Activated CD4-positive, alpha-beta memory T cell treated with anti-CD3 and anti-CD28 coated beads for 36 hours (primary cell): Measurements from ENCODE around the gene DAGLA. TPM values are rescaled to one million over a fixed set of nuclear protein-coding genes. Genes with fewer than 3 reads are reported as not detected.

Experiments
- CTCF ChIA-PET: fragments of 350-600 bp; sonication (Branson Sonifier 250); formaldehyde crosslinking; loops from one replicate; lab custom pipeline; 2021; ENCODE audit warnings: antibody characterized with exemption, inconsistent platforms; lab: Charles Lee
- POLR2A ChIA-PET: fragments of 350-600 bp; sonication (Branson Sonifier 250); formaldehyde crosslinking; loops from one replicate; lab custom pipeline; 2021; ENCODE audit warnings: antibody characterized with exemption; lab: Charles Lee
- DNase-seq: peaks from one replicate; pipeline ENCODE4 v3.0.0-alpha.2; 2020
- H3K27ac Mint-ChIP-seq: one replicate; pipeline ENCODE4 v1.8.0; 2021; ENCODE audit warnings: mixed read lengths
- H3K27me3 Mint-ChIP-seq: one replicate; pipeline ENCODE4 v1.8.0; 2021; ENCODE audit warnings: mixed read lengths
- H3K36me3 Mint-ChIP-seq: one replicate; pipeline ENCODE4 v1.8.0; 2021; ENCODE audit warnings: mixed read lengths
- H3K4me1 Mint-ChIP-seq: one replicate; pipeline ENCODE4 v1.8.0; 2021; ENCODE audit warnings: low read depth, mixed read lengths
- H3K4me3 Mint-ChIP-seq: one replicate; pipeline ENCODE4 v1.8.0; 2021; ENCODE audit warnings: mild to moderate bottlenecking, mixed read lengths
- H3K9me3 Mint-ChIP-seq: one replicate; pipeline ENCODE4 v1.8.0; 2021; ENCODE audit warnings: mixed read lengths
- intact Hi-C: fragments of 100-400 bp; cut with micrococcal nuclease; formaldehyde crosslinking; loops from one replicate; pipeline ENCODE4 v1.15.1; 2023
- total RNA-seq, 2 experiments: library from RNA; stranded (reverse); gene quantifications; one replicate each; pipeline ENCODE4 v1.2.3, GENCODE V29; 2021

The DAGLA gene
- total RNA-seq, 2 experiments from 2014 or later: 0.12 to 0.15 TPM

DNA sequence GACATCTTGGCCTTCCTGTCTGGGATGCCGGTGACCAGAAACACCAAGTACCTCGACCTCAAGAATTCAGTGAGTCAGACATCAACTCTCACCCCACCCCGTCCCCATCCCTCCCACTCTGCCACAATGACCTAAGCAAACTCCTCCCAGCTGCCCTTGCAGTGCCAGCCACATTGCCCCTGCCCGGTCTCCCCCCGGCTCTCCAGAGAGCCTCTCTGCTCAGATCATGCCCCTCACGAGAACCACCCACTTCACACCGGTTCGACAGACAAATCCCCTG lies 48.7 kb downstream of the DAGLA start:
- no peak overlapping the region for H3K4me3 Mint-ChIP-seq
- H3K27me3 Mint-ChIP-seq: no peaks in the 10 kb centered on the region
- no peaks in the 10 kb centered on the region for H3K9me3 Mint-ChIP-seq
- no peaks in the 10 kb centered on the region for H3K36me3 Mint-ChIP-seq
- peaks cover 2% of the 10 kb centered on the region for H3K4me1 Mint-ChIP-seq
- peak; percentile 17 for DNase-seq
- no peak overlapping the region for H3K27ac Mint-ChIP-seq
- ChIA-PET CTCF (no interaction called here), POLR2A (no interaction called here)
- intact Hi-C loops: no loop called here

DNA sequence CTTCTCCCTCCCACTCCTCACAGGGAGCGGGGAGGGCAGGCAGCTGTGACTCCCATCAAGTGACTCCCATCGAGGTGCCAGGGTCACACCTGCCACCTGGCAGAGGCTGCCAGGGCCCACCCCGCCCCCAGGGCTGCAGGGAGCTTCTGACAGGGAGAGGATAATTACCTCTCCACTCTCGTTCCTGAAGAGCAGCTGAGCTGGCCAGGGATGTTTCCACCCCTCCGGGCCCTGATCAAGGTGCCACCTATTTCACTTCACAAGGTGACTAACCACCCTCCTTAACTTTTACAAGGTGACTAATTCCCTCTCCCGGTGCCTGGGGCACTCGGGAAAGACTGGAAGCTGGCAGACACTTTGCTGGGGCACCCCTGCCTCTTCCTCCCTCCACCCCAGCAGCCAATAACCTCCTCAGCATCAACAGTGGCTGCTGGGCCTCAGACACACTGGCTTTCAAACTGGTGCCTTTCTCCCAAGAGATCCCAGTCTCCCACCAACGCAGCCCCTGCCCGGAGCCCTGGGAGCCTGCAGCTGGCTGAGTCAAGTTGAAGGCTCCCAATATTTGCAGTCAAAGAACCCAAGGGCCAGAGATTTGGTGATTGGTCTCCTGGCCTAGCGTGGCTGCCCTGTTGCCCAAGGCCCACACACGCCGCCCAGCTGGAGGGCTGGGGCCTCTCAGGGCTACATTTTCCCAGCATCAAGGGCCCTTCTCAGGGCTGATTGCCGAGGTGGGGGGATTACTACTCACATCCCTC lies 50.2 kb downstream of the DAGLA start:
- Mint-ChIP-seq H3K27me3 (no peaks in the 10 kb centered on the region), H3K4me1 (peaks cover 2% of the 10 kb centered on the region), H3K27ac (no peak overlapping the region), H3K9me3 (no peaks in the 10 kb centered on the region), H3K36me3 (no peaks in the 10 kb centered on the region), H3K4me3 (no peak overlapping the region)
- ChIA-PET CTCF (no interaction called here), POLR2A (no interaction called here)
- DNase-seq: no peak
- intact Hi-C loops: no loop called here

DNA sequence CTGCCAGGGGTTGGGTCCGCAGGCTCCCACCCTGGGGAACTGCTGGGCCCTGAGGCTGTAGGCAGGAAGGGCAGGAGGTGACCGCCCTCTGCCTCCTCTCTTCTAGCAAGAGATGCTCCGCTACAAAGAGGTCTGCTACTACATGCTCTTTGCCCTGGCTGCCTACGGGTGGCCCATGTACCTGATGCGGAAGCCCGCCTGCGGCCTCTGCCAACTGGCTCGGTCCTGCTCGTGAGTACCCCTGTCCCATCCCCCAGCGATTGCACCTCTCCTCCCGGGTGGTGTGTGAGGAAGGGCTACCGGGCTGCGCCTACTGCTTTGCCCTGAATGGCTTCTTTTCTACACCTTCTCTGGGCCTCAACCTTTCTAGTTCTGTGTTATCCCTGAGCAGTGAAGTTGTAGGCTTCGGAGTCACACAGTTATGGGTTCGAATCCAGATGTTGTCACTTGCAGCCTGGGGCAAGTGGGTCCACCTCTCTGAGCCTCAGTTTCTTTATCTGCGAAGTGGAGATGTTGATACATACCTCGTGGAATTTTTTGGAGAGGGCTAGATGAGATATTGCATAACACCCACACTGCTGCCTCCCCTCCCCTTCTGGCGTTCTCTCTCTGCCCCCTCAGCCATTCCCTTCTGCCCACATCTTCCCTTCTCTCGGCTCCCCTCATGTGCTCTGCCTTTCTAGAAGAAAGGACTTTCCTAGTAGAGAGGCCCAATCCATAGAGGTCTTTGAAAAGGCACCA lies 51.2 kb downstream of the DAGLA start:
- H3K27me3 Mint-ChIP-seq: no peaks in the 10 kb centered on the region
- H3K4me1 Mint-ChIP-seq: peaks cover 2% of the 10 kb centered on the region
- ChIA-PET POLR2A (no interaction called here), CTCF (interaction anchor here (4.0 kb wide), 1 partner anchor 49 kb away, joined by 59 read pairs; the partner anchor contains the start of gene DAGLA)
- DNase-seq: no peak
- H3K27ac Mint-ChIP-seq: no peak overlapping the region
- intact Hi-C loops: no loop called here
- no peak overlapping the region for H3K4me3 Mint-ChIP-seq
- no peaks in the 10 kb centered on the region for H3K9me3 Mint-ChIP-seq
- H3K36me3 Mint-ChIP-seq: no peaks in the 10 kb centered on the region

DNA sequence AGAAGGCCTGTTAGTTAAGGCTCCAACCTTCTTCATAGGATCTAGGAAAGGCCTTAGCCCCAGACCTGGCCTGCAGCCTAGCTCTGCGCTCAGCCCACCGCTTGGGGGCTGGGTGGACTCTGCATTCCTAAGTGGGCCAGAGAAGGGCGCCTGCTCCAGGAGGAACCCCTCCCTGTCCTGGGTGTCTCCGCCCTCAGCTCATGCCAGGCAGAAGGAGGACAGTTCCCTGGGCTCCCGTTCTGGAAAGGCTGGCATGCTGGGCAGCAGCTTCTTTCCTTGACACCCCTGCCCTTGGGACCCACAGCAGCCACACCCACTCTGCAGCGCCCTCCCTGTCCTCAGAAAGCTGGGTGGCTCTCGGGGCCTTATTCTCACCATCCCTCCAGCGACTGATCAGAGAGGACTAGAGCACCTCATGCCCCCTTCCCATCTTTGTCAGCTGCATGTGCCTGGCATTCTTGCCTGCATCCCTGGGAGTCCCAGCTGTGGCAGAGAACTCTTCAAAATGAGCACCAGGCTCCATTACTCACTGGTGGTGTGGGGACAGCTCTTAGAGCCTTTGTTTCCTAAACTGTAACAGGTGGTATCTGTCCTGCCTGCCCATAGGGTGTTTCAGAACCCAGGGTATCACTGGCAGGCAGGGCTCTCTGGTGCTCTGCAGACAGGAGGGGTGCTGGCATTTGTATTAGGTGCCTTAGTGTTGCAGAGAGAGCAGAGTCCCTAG lies 51.9 kb downstream of the DAGLA start:
- Mint-ChIP-seq H3K36me3 (no peaks in the 10 kb centered on the region), H3K9me3 (no peaks in the 10 kb centered on the region), H3K4me1 (peaks cover 2% of the 10 kb centered on the region), H3K4me3 (no peak overlapping the region), H3K27ac (no peak overlapping the region), H3K27me3 (no peaks in the 10 kb centered on the region)
- POLR2A ChIA-PET: no interaction called here
- CTCF ChIA-PET: interaction anchor here (1.2 to 4.0 kb wide), 3 partner anchors 15 to 215 kb away, joined by 4 to 59 read pairs (median 8); partner anchors contain the start of gene DAGLA
- intact Hi-C loops: no loop called here
- no peak for DNase-seq

DNA sequence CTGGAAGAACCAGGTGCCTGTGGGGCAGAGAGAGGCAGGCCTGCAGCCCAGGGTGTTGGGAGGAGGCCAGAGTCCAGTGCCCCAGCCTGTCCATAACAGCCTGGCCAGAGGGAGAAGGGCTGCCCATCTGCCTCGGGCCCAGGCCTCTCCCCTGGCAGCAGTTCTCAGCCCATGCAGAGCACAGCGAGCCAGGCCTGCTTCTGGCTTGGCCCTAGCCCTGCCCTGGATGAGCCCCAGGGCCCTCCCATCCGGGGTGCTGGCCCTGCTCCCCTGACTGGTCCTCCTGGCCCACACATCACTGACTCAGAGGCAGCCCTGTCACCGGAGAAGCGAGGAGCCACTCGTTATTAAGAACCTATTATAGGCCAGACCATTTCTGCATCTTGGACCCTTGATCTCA lies 52.5 kb downstream of the DAGLA start:
- Mint-ChIP-seq H3K4me3 (no peak overlapping the region), H3K9me3 (no peaks in the 10 kb centered on the region), H3K27ac (no peak overlapping the region), H3K36me3 (no peaks in the 10 kb centered on the region), H3K27me3 (no peaks in the 10 kb centered on the region), H3K4me1 (peaks cover 2% of the 10 kb centered on the region)
- CTCF ChIA-PET: interaction anchor here (0.5 to 4.0 kb wide), 37 partner anchors 9 to 215 kb away, joined by 3 to 59 read pairs (median 6); partner anchors contain the start of gene DAGLA
- POLR2A ChIA-PET: interaction anchor here (1.3 kb wide), 1 partner anchor 34 kb away, joined by 3 read pairs; no protein-coding TSS in a partner anchor
- no peak for DNase-seq
- intact Hi-C loops: loop anchor here (1.0 kb wide), 2 partner anchors 36 to 52 kb away; partner anchors contain the start of gene DAGLA

DNA sequence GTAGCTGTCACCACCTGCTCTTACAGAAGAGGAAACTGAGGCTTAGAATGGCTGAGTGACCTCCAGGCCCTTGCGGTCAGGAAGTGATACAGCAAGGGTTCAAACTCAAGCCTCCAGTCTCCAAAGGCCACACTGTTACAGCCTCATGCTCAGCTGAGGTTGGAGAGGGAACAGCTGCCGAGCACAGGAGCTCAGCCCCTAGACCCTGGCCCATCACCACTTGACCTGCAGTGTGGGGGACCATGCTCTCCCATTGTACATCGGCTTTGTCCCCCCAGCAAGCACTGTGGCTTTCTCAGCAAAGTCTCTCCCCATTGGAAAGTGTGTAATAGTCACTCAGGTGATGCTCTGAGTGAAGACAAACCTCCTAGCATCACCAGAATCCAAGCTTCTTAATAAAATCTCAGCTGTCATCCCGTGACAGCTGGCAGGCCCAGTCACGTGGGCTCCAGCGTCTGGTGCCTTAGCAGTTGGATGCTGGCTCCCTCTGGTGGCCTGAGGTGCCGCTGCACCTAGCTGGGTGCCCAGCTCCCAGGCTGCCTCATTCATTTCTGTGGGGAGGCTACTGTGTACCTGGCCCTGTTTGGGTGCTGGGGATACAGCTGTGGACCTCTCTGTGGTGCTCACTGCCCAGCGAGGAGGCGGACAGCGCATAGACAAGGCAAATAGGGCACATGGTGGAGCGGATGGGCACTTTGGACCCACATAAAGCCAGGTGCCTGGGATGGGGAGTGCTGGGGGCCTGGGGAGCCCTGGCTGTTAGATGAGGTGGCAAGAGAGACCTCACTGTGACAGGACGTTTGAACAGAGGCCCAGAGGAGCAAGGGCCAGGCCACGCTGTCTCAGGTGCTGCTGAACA lies 53.2 kb downstream of the DAGLA start:
- Mint-ChIP-seq H3K9me3 (no peaks in the 10 kb centered on the region), H3K27ac (no peak overlapping the region), H3K36me3 (no peaks in the 10 kb centered on the region), H3K4me3 (no peak overlapping the region), H3K4me1 (peaks cover 2% of the 10 kb centered on the region), H3K27me3 (no peaks in the 10 kb centered on the region)
- DNase-seq: peak; percentile 90
- POLR2A ChIA-PET: interaction anchor here (1.3 kb wide), 1 partner anchor 35 kb away, joined by 3 read pairs; no protein-coding TSS in a partner anchor
- intact Hi-C loops: loop anchor here (1.0 kb wide), 2 partner anchors 37 to 53 kb away; partner anchors contain the start of gene DAGLA
- CTCF ChIA-PET: interaction anchor here (0.5 to 4.0 kb wide), 43 partner anchors 9 to 1844 kb away, joined by 3 to 59 read pairs (median 5); partner anchors contain the start of gene DAGLA

DNA sequence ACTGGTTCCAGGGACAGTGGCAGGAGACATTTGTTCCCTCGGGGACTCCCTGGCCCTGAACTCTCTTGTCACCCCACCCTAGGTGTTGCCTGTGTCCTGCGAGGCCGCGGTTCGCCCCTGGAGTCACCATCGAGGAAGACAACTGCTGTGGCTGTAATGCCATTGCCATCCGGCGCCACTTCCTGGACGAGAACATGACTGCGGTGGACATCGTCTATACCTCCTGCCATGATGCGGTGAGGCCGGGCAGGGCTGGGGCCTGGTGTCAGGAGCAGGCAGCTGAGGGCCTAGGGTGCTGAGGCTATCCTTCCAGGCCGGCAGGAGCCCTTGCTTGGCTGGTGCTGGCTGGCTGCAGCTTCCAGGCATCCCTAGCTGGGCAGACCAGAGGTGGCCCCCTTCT lies 54.6 kb downstream of the DAGLA start:
- intact Hi-C loops: no loop called here
- Mint-ChIP-seq H3K4me1 (peaks cover 2% of the 10 kb centered on the region), H3K9me3 (no peaks in the 10 kb centered on the region), H3K4me3 (no peak overlapping the region), H3K36me3 (no peaks in the 10 kb centered on the region), H3K27ac (no peak overlapping the region), H3K27me3 (no peaks in the 10 kb centered on the region)
- ChIA-PET POLR2A (no interaction called here), CTCF (interaction anchor here (1.9 to 4.0 kb wide), 5 partner anchors 9 to 96 kb away, joined by 11 to 59 read pairs (median 15); partner anchors contain the start of gene DAGLA)
- no peak for DNase-seq

DNA sequence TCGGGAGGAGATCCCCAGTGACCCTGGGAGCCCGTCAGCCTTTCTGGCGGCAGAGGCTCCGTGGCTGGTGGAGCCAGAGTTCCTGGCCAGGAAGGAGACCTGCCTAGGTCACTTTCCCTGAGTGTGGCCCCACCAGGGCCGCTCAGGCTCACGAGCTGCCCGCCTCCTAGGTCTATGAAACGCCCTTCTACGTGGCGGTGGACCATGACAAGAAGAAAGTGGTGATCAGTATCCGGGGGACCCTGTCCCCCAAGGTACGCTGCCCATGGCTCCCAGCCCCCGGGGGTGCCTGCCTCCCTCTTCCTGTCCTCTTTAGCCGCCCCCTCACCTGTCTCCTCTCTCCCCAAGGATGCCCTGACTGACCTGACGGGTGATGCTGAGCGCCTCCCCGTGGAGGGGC lies 55.2 kb downstream of the DAGLA start:
- Mint-ChIP-seq H3K27ac (no peak overlapping the region), H3K4me3 (no peak overlapping the region), H3K36me3 (no peaks in the 10 kb centered on the region), H3K4me1 (peaks cover 2% of the 10 kb centered on the region), H3K27me3 (no peaks in the 10 kb centered on the region), H3K9me3 (no peaks in the 10 kb centered on the region)
- intact Hi-C loops: no loop called here
- CTCF ChIA-PET: interaction anchor here (3.3 to 4.0 kb wide), 2 partner anchors 8 to 53 kb away, joined by 15 to 59 read pairs; partner anchors contain the start of gene DAGLA
- POLR2A ChIA-PET: no interaction called here
- DNase-seq: no peak

DNA sequence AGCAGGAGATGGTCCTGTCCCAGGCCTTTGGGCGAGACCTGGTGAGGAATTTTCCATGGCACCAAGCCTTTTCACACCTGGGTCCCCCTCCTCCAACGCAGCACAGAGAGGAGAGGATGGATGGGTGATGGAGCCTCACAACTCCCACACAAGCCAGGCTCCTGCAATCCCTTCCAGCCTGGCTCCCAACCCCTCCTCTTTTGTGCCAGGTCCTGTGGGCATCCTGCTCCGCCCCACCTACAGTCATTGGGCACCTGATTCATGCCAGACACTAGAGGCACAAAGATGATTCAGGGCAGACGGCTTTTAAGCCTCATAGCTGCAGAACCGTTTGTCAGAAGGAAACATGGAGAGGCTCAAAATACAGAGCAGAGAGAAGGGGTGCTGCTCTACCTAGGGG lies 56.1 kb downstream of the DAGLA start:
- no peak for DNase-seq
- POLR2A ChIA-PET: no interaction called here
- Mint-ChIP-seq H3K9me3 (no peaks in the 10 kb centered on the region), H3K4me3 (no peak overlapping the region), H3K4me1 (peaks cover 2% of the 10 kb centered on the region), H3K36me3 (no peaks in the 10 kb centered on the region), H3K27ac (no peak overlapping the region), H3K27me3 (no peaks in the 10 kb centered on the region)
- CTCF ChIA-PET: interaction anchor here (1.1 kb wide), 1 partner anchor 65 kb away, joined by 4 read pairs; no protein-coding TSS in a partner anchor
- intact Hi-C loops: no loop called here

DNA sequence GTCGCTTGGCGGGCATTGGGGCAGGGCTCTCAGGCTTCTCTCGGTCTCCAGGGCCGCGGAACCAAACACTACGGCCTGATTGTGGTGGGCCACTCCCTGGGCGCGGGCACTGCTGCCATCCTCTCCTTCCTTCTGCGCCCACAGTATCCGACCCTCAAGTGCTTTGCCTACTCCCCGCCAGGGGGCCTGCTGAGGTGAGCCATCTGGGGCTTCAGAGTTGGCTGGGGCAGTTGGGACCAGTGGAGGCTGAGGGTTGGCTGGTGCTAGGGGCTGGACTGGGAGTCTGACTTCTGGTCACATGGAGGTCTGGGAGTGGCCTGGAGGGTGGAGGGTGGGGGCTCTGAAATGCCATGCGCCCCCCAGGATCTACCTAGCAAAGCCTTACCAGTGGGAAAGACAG lies 56.9 kb downstream of the DAGLA start:
- DNase-seq: no peak
- no peaks in the 10 kb centered on the region for H3K36me3 Mint-ChIP-seq
- H3K4me3 Mint-ChIP-seq: no peak overlapping the region
- no peaks in the 10 kb centered on the region for H3K27me3 Mint-ChIP-seq
- ChIA-PET CTCF (interaction anchor here (1.1 kb wide), 1 partner anchor 65 kb away, joined by 4 read pairs; no protein-coding TSS in a partner anchor), POLR2A (no interaction called here)
- H3K27ac Mint-ChIP-seq: no peak overlapping the region
- peaks cover 2% of the 10 kb centered on the region for H3K4me1 Mint-ChIP-seq
- intact Hi-C loops: no loop called here
- no peaks in the 10 kb centered on the region for H3K9me3 Mint-ChIP-seq
